IMR-90 (cell line): ENCODE results near the gene PRSS33. TPM values are rescaled to one million over a fixed set of nuclear protein-coding genes. Genes with fewer than 3 reads are reported as not detected.

Source experiments
- ATAC-seq: fragments of 200-7000 bp; cut with Tn5 transposase; 2 replicates; pipeline ENCODE4 v1.9.1; 2020; ENCODE audit warnings: low read depth, mild to moderate bottlenecking, moderate library complexity
- BruUV-seq: library from RNA; stranded (reverse); fragments of 400-500 nt; replicated peaks from 2 replicates; lab custom pipeline; 2021; lab: Mats Ljungman, UMichigan
- CTCF ChIA-PET: fragments of 300-600 bp; formaldehyde crosslinking; extraction: SDS; loops from one replicate; lab custom pipeline; 2021; ENCODE audit warnings: antibody characterized with exemption; lab: Yijun Ruan, JAX
- POLR2A ChIA-PET: fragments of 300-600 bp; sonication (Branson Sonifier 250); formaldehyde crosslinking; loops from one replicate; lab custom pipeline; 2022; ENCODE audit warnings: antibody characterized with exemption; ENCODE audit not compliant: unreplicated experiment; lab: Charles Lee
- DNase-seq: peaks from one replicate; pipeline ENCODE4 v3.0.0; 2013
- H2AFZ ChIP-seq: replicated peaks from 2 replicates; pipeline ENCODE3; 2013; ENCODE audit warnings: low read length, mild to moderate bottlenecking; ENCODE audit not compliant: poor library complexity
- H2AK5ac ChIP-seq: 2 replicates; pipeline ENCODE4 v1.6.1; 2013; ENCODE audit warnings: low read depth, low read length, inconsistent platforms
- H2AK9ac ChIP-seq: replicated peaks from 2 replicates; pipeline ENCODE3; 2013; ENCODE audit warnings: mild to moderate bottlenecking, low read depth, low read length, moderate library complexity; ENCODE audit not compliant: poor library complexity
- H2BK120ac ChIP-seq: 2 replicates; pipeline ENCODE4 v1.6.1; 2013; ENCODE audit warnings: low read depth, low read length, inconsistent platforms
- H2BK15ac ChIP-seq: 3 replicates; pipeline ENCODE4 v1.6.1; 2013; ENCODE audit warnings: low read depth, low read length, inconsistent platforms
- H2BK20ac ChIP-seq: 2 replicates; pipeline ENCODE4 v1.6.1; 2013; ENCODE audit warnings: low read depth, mild to moderate bottlenecking, inconsistent platforms, low read length, moderate library complexity
- H2BK5ac ChIP-seq: 2 replicates; pipeline ENCODE4 v1.6.1; 2013; ENCODE audit warnings: mild to moderate bottlenecking, low read depth, low read length, inconsistent platforms; ENCODE audit not compliant: poor library complexity, severe bottlenecking
- H3K14ac ChIP-seq: replicated peaks from 2 replicates; pipeline ENCODE4 v1.6.1; 2013; ENCODE audit warnings: low read depth, low read length, inconsistent platforms
- H3K18ac ChIP-seq: 2 replicates; pipeline ENCODE4 v1.6.1; 2013; ENCODE audit warnings: low read depth, low read length, control low read depth
- H3K23ac ChIP-seq: 2 replicates; pipeline ENCODE4 v1.6.1; 2013; ENCODE audit warnings: low read depth, low read length, inconsistent platforms
- H3K27ac ChIP-seq: 2 replicates; pipeline ENCODE4 v1.5.1; 2013; ENCODE audit warnings: mild to moderate bottlenecking, control low read depth, low read length; ENCODE audit not compliant: insufficient read depth
- H3K27me3 ChIP-seq: 2 replicates; pipeline ENCODE4 v1.6.1; 2013; ENCODE audit warnings: low read length; ENCODE audit not compliant: control insufficient read depth, insufficient read depth
- H3K36me3 ChIP-seq: 2 replicates; pipeline ENCODE4 v1.6.1; 2013; ENCODE audit warnings: low read length, mixed read lengths; ENCODE audit not compliant: control insufficient read depth, insufficient read depth
- H3K4ac ChIP-seq: 2 replicates; pipeline ENCODE4 v1.6.1; 2013; ENCODE audit warnings: low read depth, low read length, inconsistent platforms
- H3K4me1 ChIP-seq: 2 replicates; pipeline ENCODE4 v1.6.1; 2013; ENCODE audit warnings: low read length, mixed read lengths; ENCODE audit not compliant: control insufficient read depth, insufficient read depth
- H3K4me2 ChIP-seq: 2 replicates; pipeline ENCODE4 v1.6.1; 2013; ENCODE audit warnings: low read depth, mild to moderate bottlenecking, control low read depth, low read length, moderate library complexity
- H3K4me3 ChIP-seq: 2 replicates; pipeline ENCODE4 v1.5.1; 2013; ENCODE audit warnings: low read depth, mild to moderate bottlenecking, control low read depth, low read length, moderate library complexity; ENCODE audit not compliant: insufficient read depth
- H3K56ac ChIP-seq: 2 replicates; pipeline ENCODE4 v1.6.1; 2013; ENCODE audit warnings: low read length, inconsistent platforms; ENCODE audit not compliant: insufficient read depth; ENCODE audit errors: extremely low read depth
- H3K79me1 ChIP-seq, 2 experiments: 2 replicates each; pipeline ENCODE4 v1.6.1; 2013; ENCODE audit warnings: low read length in 2 of 2, inconsistent platforms in 1 of 2, low read depth in 1 of 2
- H3K9ac ChIP-seq: 2 replicates; pipeline ENCODE4 v1.6.1; 2013; ENCODE audit warnings: low read depth, low read length, control low read depth
- H3K9me1 ChIP-seq: 2 replicates; pipeline ENCODE4 v1.6.1; 2013; ENCODE audit warnings: low read length, inconsistent platforms; ENCODE audit not compliant: insufficient read depth
- H3K9me3 ChIP-seq: 2 replicates; pipeline ENCODE4 v1.6.1; 2013; ENCODE audit warnings: low read length; ENCODE audit not compliant: control insufficient read depth, insufficient read depth
- H4K20me1 ChIP-seq: 2 replicates; pipeline ENCODE4 v1.6.1; 2013; ENCODE audit warnings: low read length, inconsistent platforms; ENCODE audit not compliant: insufficient read depth
- H4K5ac ChIP-seq: 2 replicates; pipeline ENCODE4 v1.6.1; 2013; ENCODE audit warnings: mild to moderate bottlenecking, low read depth, low read length, control low read depth
- H4K8ac ChIP-seq, 2 experiments: 2 replicates each; pipeline ENCODE4 v1.6.1; 2013; ENCODE audit warnings: low read depth in 2 of 2, low read length in 2 of 2, control low read depth in 1 of 2, inconsistent platforms in 1 of 2
- H4K91ac ChIP-seq: 2 replicates; pipeline ENCODE4 v1.6.1; 2013; ENCODE audit warnings: low read depth, low read length, inconsistent platforms; ENCODE audit not compliant: insufficient read depth
- BHLHE40 ChIP-seq: fragments of 150-350 bp; IDR thresholded peaks from 2 replicates; pipeline ENCODE4 v1.6.1; 2016; ENCODE audit warnings: mild to moderate bottlenecking, low read depth, low read length
- CEBPB ChIP-seq: IDR thresholded peaks from 2 replicates; pipeline ENCODE4 v1.6.1; 2012; ENCODE audit warnings: low read depth, low read length, improper control_type of control experiment
- CHD1 ChIP-seq: IDR thresholded peaks from 2 replicates; pipeline ENCODE4 v1.6.1; 2012; ENCODE audit warnings: low read depth, low read length, improper control_type of control experiment
- FOS ChIP-seq: fragments of 150-350 bp; IDR thresholded peaks from 2 replicates; pipeline ENCODE4 v1.6.1; 2016; ENCODE audit warnings: low read depth, low read length
- MAFK ChIP-seq: IDR thresholded peaks from 2 replicates; pipeline ENCODE4 v1.6.1; 2012; ENCODE audit warnings: low read depth, low read length, improper control_type of control experiment
- MAZ ChIP-seq: IDR thresholded peaks from 2 replicates; pipeline ENCODE4 v1.6.1; 2012; ENCODE audit warnings: low read depth, mild to moderate bottlenecking, low read length, improper control_type of control experiment, moderate library complexity, borderline replicate concordance
- MXI1 ChIP-seq: IDR thresholded peaks from 2 replicates; pipeline ENCODE4 v1.6.1; 2012; ENCODE audit warnings: low read depth, mild to moderate bottlenecking, low read length, moderate library complexity, borderline replicate concordance
- NFE2L2 ChIP-seq: fragments of 150-350 bp; IDR thresholded peaks from 2 replicates; pipeline ENCODE4 v1.6.1; 2016; ENCODE audit warnings: low read depth, mild to moderate bottlenecking, low read length
- POLR2A ChIP-seq: IDR thresholded peaks from 2 replicates; pipeline ENCODE4 v1.6.1; 2012; ENCODE audit warnings: mild to moderate bottlenecking, low read depth, low read length
- RAD21 ChIP-seq: IDR thresholded peaks from 2 replicates; pipeline ENCODE4 v1.6.1; 2012; ENCODE audit warnings: low read length, improper control_type of control experiment
- RCOR1 ChIP-seq: IDR thresholded peaks from 2 replicates; pipeline ENCODE4 v1.6.1; 2012; ENCODE audit warnings: mild to moderate bottlenecking, low read length, improper control_type of control experiment; ENCODE audit not compliant: insufficient replicate concordance
- RFX5 ChIP-seq: IDR thresholded peaks from 2 replicates; pipeline ENCODE4 v1.8.0; 2012; ENCODE audit warnings: low read depth, mild to moderate bottlenecking, low read length, moderate library complexity
- SMC3 ChIP-seq: fragments of 150-350 bp; IDR thresholded peaks from 2 replicates; pipeline ENCODE4 v1.6.1; 2016; ENCODE audit warnings: low read depth, mild to moderate bottlenecking, antibody characterized with exemption, low read length, moderate library complexity
- WGBS, 2 experiments: methylation state at CpG; one replicate each; pipeline versions ENCODE4 v1.1.5 to v1.1.7; 2013; ENCODE audit warnings: missing lambda C conversion rate in 2 of 2; ENCODE audit not compliant: insufficient read length in 1 of 2; ENCODE audit errors: extremely low coverage in 2 of 2; 5-methylcytosine and 5-hydroxymethylcytosine counted together
- dilution Hi-C: fragments of 300-500 bp; cut with HindIII; formaldehyde crosslinking; loops from one replicate; pipeline ENCODE4 v1.14.3; 2018; ENCODE audit warnings: low sequenced_read_pairs; ENCODE audit not compliant: unreplicated experiment
- in situ Hi-C: fragments of 300-500 bp; cut with MboI; formaldehyde crosslinking; loops from 3 replicates; pipeline ENCODE4 v1.14.3; 2019; ENCODE audit warnings: low sequenced_read_pairs, inconsistent platforms, mixed read lengths
- intact Hi-C: fragments of 100-400 bp; cut with micrococcal nuclease; formaldehyde crosslinking; loops from 2 replicates; pipeline ENCODE4 v1.10.0; 2022
- polyA plus RNA-seq, 3 experiments: library from polyadenylated mRNA; depleted of rRNA; stranded (reverse); fragments of >200 nt; gene quantifications; 2 replicates each; pipeline ENCODE4 v1.2.3, GENCODE V29; 2012; ENCODE audit warnings: low replicate concordance in 1 of 3
- total RNA-seq: library from RNA; depleted of rRNA; stranded (reverse); fragments of >200 nt; gene quantifications from 2 replicates; pipeline ENCODE4 v1.2.3, GENCODE V29; 2012
- TF ChIP-seq, protein P1 (sequence below): conservative IDR thresholded peaks from 2 replicates; pipeline ENCODE4 v1.5.1; 2012; ENCODE audit warnings: mild to moderate bottlenecking, low read depth, low read length, improper control_type of control experiment
- TF ChIP-seq, protein P2 (sequence below): fragments of 150-350 bp; IDR thresholded peaks from 2 replicates; pipeline ENCODE4 v1.6.1; 2017; ENCODE audit warnings: mild to moderate bottlenecking, antibody characterized with exemption, low read length, low read depth
- TF ChIP-seq, protein P3 (sequence below): fragments of 150-350 bp; IDR thresholded peaks from 2 replicates; pipeline ENCODE4 v1.6.1; 2016; ENCODE audit warnings: low read depth, mild to moderate bottlenecking, low read length, moderate library complexity, borderline replicate concordance

PRSS33 gene
- total and polyA plus RNA-seq, 2 of the 4 experiments (the other 2 are of a cell fraction), result not detected

- BruUV-seq, result no TSS peak
- no peak overlapping the region for H3K4me2 ChIP-seq
- no peak overlapping the region for H2AK9ac ChIP-seq
- CTCF ChIA-PET, result no interaction called here
- no peak overlapping the region for H2BK20ac ChIP-seq
- H3K4me3 ChIP-seq, result no peak overlapping the region
- H3K79me1 ChIP-seq, result no peaks in the 10 kb centered on the region
- POLR2A ChIA-PET, result no interaction called here
- no peaks in the 10 kb centered on the region for H3K9me3 ChIP-seq
- H3K9ac ChIP-seq, result no peak overlapping the region
- H2AFZ ChIP-seq, result no peak overlapping the region
- H3K36me3 ChIP-seq, result no peaks in the 10 kb centered on the region
- DNase-seq (no peak), ATAC-seq (no peak)
- no peak overlapping the region for H3K14ac ChIP-seq
- no peak overlapping the region for H4K8ac ChIP-seq
- H3K4ac ChIP-seq, result no peak overlapping the region
- H4K20me1 ChIP-seq, result no peaks in the 10 kb centered on the region
- H3K4me1 ChIP-seq, result no peaks in the 10 kb centered on the region
- TF ChIP-seq BHLHE40 (no peak), MAZ (no peak), RCOR1 (no peak), RAD21 (no peak), FOS (no peak), CHD1 (no peak), NFE2L2 (no peak), CEBPB (no peak), MXI1 (no peak), SMC3 (no peak), MAFK (no peak), RFX5 (no peak), POLR2A (no peak)
- TF ChIP-seq, protein P1, sequence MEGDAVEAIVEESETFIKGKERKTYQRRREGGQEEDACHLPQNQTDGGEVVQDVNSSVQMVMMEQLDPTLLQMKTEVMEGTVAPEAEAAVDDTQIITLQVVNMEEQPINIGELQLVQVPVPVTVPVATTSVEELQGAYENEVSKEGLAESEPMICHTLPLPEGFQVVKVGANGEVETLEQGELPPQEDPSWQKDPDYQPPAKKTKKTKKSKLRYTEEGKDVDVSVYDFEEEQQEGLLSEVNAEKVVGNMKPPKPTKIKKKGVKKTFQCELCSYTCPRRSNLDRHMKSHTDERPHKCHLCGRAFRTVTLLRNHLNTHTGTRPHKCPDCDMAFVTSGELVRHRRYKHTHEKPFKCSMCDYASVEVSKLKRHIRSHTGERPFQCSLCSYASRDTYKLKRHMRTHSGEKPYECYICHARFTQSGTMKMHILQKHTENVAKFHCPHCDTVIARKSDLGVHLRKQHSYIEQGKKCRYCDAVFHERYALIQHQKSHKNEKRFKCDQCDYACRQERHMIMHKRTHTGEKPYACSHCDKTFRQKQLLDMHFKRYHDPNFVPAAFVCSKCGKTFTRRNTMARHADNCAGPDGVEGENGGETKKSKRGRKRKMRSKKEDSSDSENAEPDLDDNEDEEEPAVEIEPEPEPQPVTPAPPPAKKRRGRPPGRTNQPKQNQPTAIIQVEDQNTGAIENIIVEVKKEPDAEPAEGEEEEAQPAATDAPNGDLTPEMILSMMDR, result no peak
- TF ChIP-seq, protein P2, sequence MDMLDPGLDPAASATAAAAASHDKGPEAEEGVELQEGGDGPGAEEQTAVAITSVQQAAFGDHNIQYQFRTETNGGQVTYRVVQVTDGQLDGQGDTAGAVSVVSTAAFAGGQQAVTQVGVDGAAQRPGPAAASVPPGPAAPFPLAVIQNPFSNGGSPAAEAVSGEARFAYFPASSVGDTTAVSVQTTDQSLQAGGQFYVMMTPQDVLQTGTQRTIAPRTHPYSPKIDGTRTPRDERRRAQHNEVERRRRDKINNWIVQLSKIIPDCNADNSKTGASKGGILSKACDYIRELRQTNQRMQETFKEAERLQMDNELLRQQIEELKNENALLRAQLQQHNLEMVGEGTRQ, result no peak
- TF ChIP-seq, protein P3, sequence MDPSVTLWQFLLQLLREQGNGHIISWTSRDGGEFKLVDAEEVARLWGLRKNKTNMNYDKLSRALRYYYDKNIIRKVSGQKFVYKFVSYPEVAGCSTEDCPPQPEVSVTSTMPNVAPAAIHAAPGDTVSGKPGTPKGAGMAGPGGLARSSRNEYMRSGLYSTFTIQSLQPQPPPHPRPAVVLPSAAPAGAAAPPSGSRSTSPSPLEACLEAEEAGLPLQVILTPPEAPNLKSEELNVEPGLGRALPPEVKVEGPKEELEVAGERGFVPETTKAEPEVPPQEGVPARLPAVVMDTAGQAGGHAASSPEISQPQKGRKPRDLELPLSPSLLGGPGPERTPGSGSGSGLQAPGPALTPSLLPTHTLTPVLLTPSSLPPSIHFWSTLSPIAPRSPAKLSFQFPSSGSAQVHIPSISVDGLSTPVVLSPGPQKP, result no peak
- no peak overlapping the region for H2BK15ac ChIP-seq
- WGBS, 2 experiments, result no CpG with 5 or more reads among the region's 26 CpGs
- no peak overlapping the region for H4K5ac ChIP-seq
- no peaks in the 10 kb centered on the region for H3K9me1 ChIP-seq
- H3K27ac ChIP-seq, result no peak overlapping the region
- no peak overlapping the region for H2BK5ac ChIP-seq
- intact Hi-C loops (no loop called here), in situ Hi-C loops (no loop called here), dilution Hi-C loops (no loop called here)
- H4K91ac ChIP-seq, result no peak overlapping the region
- H2BK120ac ChIP-seq, result no peak overlapping the region
- H3K56ac ChIP-seq, result no peak overlapping the region
- no peak overlapping the region for H3K18ac ChIP-seq
- peaks cover 53% of the 10 kb centered on the region for H3K27me3 ChIP-seq
- H2AK5ac ChIP-seq, result no peak overlapping the region
- no peak overlapping the region for H3K23ac ChIP-seq
Observed at GRCh38 chr16:2825049-2825742, 37.8 kb upstream of the PRSS33 start.
